Gastroesophageal sphincter (tissue), 4 donors: ENCODE data around the gene ITK. TPM values are rescaled to one million over a fixed set of nuclear protein-coding genes. Genes with fewer than 3 reads are reported as not detected.

ENCODE experiments used
- ATAC-seq: fragments of 150-250 bp; one replicate; pipeline ENCODE4 v1.9.1; 2016; ENCODE audit warnings: mild to moderate bottlenecking, moderate library complexity
- H3K27ac ChIP-seq, 4 donors: fragments of 200-600 bp; sonication (generic) in 3 of 4; 1 replicate in 3 of 4; 2 replicates in 1 of 4; pipeline ENCODE4 v1.5.1; 2016 to 2019
- H3K27me3 ChIP-seq: fragments of 200-600 bp; sonication (generic); one replicate; pipeline ENCODE4 v1.5.1; 2019
- H3K36me3 ChIP-seq, 2 donors: fragments of 200-600 bp; sonication (generic); one replicate each; pipeline ENCODE4 v1.5.1; 2019; ENCODE audit warnings: control low read depth in 1 of 2
- H3K4me1 ChIP-seq, 3 donors: fragments of 200-600 bp; sonication (generic); 1 replicate in 2 of 3; 2 replicates in 1 of 3; pipeline ENCODE4 v1.5.1; 2016 to 2019; ENCODE audit warnings: control low read depth in 2 of 3
- H3K4me3 ChIP-seq, 2 donors: fragments of 200-600 bp; sonication (generic); one replicate each; pipeline ENCODE4 v1.5.1; 2019; ENCODE audit warnings: mild to moderate bottlenecking in 1 of 2, moderate library complexity in 1 of 2
- H3K9me3 ChIP-seq, 3 donors: fragments of 200-600 bp; sonication (generic); one replicate each; pipeline ENCODE4 v1.5.1; 2017 to 2019; ENCODE audit warnings: control low read depth in 2 of 3
- EP300 ChIP-seq: sonication (generic); formaldehyde crosslinking; IDR thresholded peaks from one replicate; pipeline ENCODE4 v1.6.1; 2017; ENCODE audit warnings: antibody characterized with exemption, mild to moderate bottlenecking
- POLR2A ChIP-seq, 2 donors: fragments of 450-650 bp; IDR thresholded peaks; one replicate each; pipeline ENCODE4 v1.6.1; 2017; ENCODE audit warnings: antibody characterized with exemption in 2 of 2, mild to moderate bottlenecking in 2 of 2, moderate library complexity in 1 of 2
- POLR2AphosphoS5 ChIP-seq: sonication (generic); formaldehyde crosslinking; IDR thresholded peaks from one replicate; pipeline ENCODE4 v1.6.1; 2017; ENCODE audit warnings: antibody characterized with exemption
- WGBS, 2 donors: methylation state at CpG; one replicate each; pipeline ENCODE4 v1.1.5; 2018; ENCODE audit warnings: low coverage in 1 of 2; 5-methylcytosine and 5-hydroxymethylcytosine counted together
- total RNA-seq, 4 donors: library from RNA; depleted of rRNA; stranded (reverse); fragments of >200 nt; gene quantifications; one replicate each; pipeline ENCODE4 v1.1.0, GENCODE V29; 2016
- TF ChIP-seq, protein P1 (sequence below), 4 experiments: fragments of 200-600 bp in 2 of 4; fragments of 450-650 bp in 2 of 4; sonication (generic) in 1 of 4; IDR thresholded peaks; one replicate each; pipeline ENCODE4 v1.5.1; 2017 to 2019; ENCODE audit warnings: antibody characterized with exemption in 4 of 4, mild to moderate bottlenecking in 2 of 4, moderate library complexity in 2 of 4

Gene ITK
- total RNA-seq, 4 donors from 2014 or later, result 0.52 to 3.1 (median 1.8) TPM

DNA sequence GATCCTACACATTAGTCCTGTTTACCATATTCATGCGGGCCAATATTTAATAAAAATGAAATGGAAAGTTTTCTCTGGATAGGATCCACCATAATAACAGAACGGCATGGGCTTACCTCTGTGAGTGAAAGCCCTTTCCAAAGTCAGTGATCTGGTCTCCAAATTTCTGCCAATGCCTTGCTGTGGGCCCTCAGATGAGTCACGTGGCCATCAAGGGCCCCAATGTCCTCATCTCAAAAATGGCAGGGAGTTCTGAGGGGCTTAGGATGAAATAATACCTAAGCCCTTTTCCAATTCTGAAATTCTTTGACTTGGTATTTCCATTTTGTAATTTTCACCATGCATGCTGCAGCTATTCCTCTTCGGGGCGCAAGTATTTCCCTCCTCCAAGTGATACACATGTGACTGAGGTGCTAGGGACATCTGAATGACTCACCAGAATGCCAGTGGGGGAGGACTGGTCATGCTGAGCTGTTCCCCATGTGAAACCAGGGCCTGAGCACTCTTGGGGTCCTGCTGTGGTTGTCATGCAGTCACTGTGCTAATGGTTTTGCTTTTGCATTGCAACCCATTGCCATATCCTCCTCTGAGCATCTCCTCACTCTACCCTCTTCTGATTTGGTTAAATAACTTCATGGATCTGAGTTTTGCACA lies 35.0 kb downstream of the ITK start:
- peaks cover 0 to 9% (median 0%) of the 10 kb centered on the region in 3 donors for H3K4me1 ChIP-seq
- no peaks in the 10 kb centered on the region for H3K27me3 ChIP-seq
- ATAC-seq, result no peak
- 76 to 82% methylated on average over 3 to 5 of the region's 5 CpGs for WGBS, 2 donors
- H3K9me3 ChIP-seq, result no peaks in the 10 kb centered on the region
- TF ChIP-seq POLR2AphosphoS5 (no peak), EP300 (no peak), POLR2A (IDR thresholded peaks at IDR 0.05) (no peak)
- TF ChIP-seq, protein P1, sequence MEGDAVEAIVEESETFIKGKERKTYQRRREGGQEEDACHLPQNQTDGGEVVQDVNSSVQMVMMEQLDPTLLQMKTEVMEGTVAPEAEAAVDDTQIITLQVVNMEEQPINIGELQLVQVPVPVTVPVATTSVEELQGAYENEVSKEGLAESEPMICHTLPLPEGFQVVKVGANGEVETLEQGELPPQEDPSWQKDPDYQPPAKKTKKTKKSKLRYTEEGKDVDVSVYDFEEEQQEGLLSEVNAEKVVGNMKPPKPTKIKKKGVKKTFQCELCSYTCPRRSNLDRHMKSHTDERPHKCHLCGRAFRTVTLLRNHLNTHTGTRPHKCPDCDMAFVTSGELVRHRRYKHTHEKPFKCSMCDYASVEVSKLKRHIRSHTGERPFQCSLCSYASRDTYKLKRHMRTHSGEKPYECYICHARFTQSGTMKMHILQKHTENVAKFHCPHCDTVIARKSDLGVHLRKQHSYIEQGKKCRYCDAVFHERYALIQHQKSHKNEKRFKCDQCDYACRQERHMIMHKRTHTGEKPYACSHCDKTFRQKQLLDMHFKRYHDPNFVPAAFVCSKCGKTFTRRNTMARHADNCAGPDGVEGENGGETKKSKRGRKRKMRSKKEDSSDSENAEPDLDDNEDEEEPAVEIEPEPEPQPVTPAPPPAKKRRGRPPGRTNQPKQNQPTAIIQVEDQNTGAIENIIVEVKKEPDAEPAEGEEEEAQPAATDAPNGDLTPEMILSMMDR (IDR thresholded peaks at IDR 0.05), result no peak
- no peak overlapping the region for H3K4me3 ChIP-seq
- no peaks in the 10 kb centered on the region for H3K36me3 ChIP-seq
- no peak overlapping the region for H3K27ac ChIP-seq

DNA sequence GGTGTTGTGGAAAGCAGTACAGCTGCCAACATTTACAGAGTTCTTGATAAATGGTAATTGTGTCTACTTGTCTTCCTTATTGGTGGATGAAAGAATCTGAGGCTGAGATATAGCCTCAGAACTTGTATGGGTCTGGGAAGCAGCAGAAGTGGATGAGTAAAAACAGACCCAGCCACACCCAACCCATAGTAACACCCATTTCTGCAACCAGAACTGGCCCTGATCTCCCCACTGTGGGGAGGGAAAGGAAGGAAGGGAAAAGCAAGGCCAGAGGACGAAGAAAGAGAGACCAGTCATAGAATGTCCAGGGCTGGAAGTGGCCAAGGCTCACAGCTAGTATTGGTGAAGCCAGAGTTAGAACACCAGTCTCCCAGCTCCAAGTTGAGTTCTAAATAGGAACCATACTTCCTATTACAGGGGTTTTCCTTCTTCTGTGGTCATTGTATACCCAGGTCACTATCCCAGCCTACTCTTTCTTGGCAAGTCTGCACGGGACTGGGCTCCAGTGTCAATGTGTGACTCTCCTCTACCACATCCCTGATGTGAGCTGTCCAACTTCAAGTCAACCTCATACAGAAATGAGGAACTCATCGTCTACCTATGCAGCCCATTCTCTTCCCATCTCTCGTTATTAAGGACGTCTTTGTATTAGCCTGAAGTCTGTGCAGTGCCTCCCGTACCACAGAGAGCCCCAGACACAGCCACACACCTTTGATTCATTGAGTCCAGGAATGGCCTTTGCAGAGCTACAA lies 35.9 kb downstream of the ITK start:
- 67 to 77% methylated on average over 2 to 3 of the region's 6 CpGs for WGBS, 2 donors
- no peak for ATAC-seq
- Histone ChIP-seq H3K27ac (no peak overlapping the region), H3K4me3 (no peak overlapping the region), H3K9me3 (no peaks in the 10 kb centered on the region), H3K4me1 (peaks cover 0 to 9% (median 0%) of the 10 kb centered on the region in 3 donors), H3K36me3 (no peaks in the 10 kb centered on the region), H3K27me3 (no peaks in the 10 kb centered on the region)
- TF ChIP-seq, protein P1 (IDR thresholded peaks at IDR 0.05), result no peak
- TF ChIP-seq POLR2AphosphoS5, result no peak
- TF ChIP-seq EP300, result no peak
- TF ChIP-seq POLR2A (IDR thresholded peaks at IDR 0.05), result no peak

DNA sequence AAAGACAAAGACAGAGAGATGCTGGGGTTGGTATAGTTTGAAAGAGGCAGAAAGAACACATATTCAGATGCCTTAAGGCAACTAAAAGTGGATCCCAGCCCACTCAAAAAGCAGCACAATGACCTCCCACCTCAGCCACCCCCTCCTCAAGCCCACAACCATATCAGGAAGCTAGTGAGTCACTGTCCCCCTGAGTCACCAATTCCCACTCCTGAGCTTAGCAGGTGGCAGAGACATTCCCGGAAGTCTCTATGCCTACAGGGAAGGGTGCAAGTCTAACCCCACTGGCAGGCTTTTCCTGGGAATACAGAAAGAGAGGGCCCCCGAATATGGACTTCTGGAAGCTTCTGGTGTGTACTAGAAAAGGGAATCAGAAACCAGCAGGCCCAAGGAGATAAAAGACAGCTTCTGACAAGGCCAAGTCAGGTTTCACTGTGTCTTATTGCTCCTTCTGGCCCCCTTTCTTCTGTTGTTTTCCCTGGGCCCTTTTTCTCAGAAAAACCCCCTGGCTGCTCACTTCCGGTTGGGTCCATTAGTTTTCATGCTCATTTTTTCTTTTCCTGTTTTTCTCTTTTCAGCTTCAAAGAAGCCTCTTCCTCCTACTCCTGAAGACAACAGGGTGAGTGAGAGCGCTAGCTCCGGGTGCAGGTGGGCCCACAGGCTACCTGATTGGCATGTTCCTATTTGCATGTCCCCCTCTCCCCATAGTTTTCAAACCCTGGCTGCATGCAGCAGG lies 36.8 kb downstream of the ITK start:
- ATAC-seq, result no peak
- no peak overlapping the region for H3K4me3 ChIP-seq
- H3K9me3 ChIP-seq, result no peaks in the 10 kb centered on the region
- H3K4me1 ChIP-seq, result peaks cover 0 to 9% (median 0%) of the 10 kb centered on the region in 3 donors
- H3K27ac ChIP-seq, result no peak overlapping the region
- H3K36me3 ChIP-seq, result no peaks in the 10 kb centered on the region
- TF ChIP-seq POLR2AphosphoS5 (no peak), POLR2A (IDR thresholded peaks at IDR 0.05) (no peak), EP300 (no peak)
- TF ChIP-seq, protein P1 (IDR thresholded peaks at IDR 0.05), result no peak
- WGBS, 2 donors, result 86% methylated on average over 4 of the region's 5 CpGs; no CpG with 5 or more reads in 1 of the 2 donors
- H3K27me3 ChIP-seq, result no peaks in the 10 kb centered on the region

GRCh38 chr5:157219491-157220271 lies 39.0 kb downstream of the ITK start:
- ATAC-seq, result no peak
- H3K4me1 ChIP-seq, result peaks cover 0 to 9% (median 0%) of the 10 kb centered on the region in 3 donors
- TF ChIP-seq POLR2AphosphoS5, result peak; percentile 34
- no peak for TF ChIP-seq EP300
- TF ChIP-seq, protein P1 (IDR thresholded peaks at IDR 0.05), result no peak
- no peaks in the 10 kb centered on the region for H3K27me3 ChIP-seq
- H3K4me3 ChIP-seq, result no peak overlapping the region
- no peaks in the 10 kb centered on the region for H3K9me3 ChIP-seq
- no peaks in the 10 kb centered on the region for H3K36me3 ChIP-seq
- no peak overlapping the region for H3K27ac ChIP-seq
- 55 to 73% methylated on average over 2 to 8 of the region's 9 CpGs for WGBS, 2 donors
